Superior temporal gyrus (tissue), 1 donor: ENCODE measurements around the gene LCA5.
"Not testable (repeated sequence)": the region's sequence is repeated elsewhere in the genome, so short reads cannot be mapped to it uniquely, and the experiment has no call there.

Experiments
- DNase-seq: peaks from one replicate; pipeline ENCODE4 v3.0.0-alpha.2; 2016; ENCODE audit errors: extremely low spot score

Gene LCA5

GRCh38 chr6:79538106-79538971 is 1.1 kb upstream of the LCA5 start:
- DNase-seq = peak; percentile 79

DNA sequence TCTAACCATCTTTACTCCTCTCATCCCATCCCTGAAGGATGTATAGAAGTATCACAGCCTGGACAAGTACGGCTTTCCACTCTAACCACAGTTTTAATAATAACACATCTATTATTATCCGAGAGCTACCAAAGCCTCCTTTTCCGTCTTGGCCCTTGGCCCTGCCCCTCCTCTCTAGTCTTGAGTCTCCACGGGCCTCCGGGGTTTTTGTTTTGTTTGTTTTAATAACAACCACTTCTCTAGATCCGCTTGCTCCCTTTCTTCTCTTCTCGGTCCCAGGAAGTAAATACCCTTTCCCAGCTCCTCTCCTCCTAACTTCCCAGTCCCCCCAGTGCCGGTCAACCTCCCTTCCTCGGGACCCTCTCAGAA is 661 bp downstream of the LCA5 start:
- DNase-seq = peak; percentile 62

- DNase-seq = not testable (repeated sequence)
These were observed 7.7 kb downstream of the LCA5 start for GRCh38 chr6:79529567-79529966.

DNA sequence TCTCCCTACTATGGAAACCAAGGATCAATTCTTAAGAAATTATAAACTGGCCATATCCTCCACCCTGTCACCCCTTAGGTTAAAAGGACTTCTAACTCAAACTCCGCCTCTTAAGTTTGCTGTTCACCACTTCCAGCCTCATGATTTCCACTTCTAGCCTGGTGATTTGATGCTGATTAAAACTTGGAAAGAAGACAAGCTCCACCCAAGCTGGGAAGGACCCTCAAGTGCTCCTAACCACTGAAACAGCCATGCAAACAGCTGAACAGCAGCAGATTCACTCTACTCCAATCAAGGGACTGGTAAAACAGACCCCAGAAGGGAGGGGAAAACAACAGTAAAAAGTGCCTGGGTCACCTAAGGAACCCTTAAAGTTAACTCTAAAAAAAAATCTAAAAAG is 10.3 kb downstream of the LCA5 start:
- DNase-seq = no peak

DNA sequence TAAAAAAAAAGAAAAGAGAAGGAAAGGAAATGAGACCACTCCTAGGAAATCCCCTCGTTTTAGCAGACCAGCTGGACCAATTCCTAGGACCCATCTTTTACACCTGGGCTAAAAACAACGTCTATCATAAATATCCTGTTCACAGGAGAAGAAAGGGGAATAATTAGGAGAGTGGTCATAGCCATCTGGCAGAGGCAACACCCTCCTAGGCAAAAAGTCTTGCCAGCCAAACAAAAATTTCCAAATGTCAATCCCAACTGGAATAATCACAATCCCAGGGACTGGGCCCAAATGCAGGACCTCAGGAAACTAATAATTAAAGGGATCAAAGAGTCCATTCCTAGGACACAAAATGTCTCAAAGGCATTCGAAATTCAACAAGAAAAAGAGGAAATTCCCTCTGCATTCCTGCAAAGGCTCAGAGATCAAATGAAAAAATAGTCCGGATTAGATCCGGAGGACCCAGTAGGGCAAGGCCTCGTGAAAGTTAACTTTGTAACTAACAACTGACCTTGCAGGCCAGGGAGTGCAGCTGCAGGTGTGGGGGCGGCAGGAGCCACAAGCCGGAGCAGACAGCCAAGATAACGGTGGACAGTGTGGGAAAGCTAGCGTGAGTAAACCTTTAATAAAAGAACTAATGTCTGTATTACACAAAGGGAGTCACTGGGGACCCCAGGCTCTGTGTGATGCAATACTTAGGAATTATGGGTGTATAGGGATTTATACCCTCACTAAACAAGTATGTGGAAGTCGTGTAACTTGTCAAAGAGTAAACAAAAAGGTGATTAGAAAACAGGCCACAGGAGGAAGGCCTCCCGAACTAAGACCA is 11.7 kb downstream of the LCA5 start:
- DNase-seq = no peak

- DNase-seq = no peak
These were observed 13.2 kb downstream of the LCA5 start for GRCh38 chr6:79524065-79524464.

GRCh38 chr6:79522609-79523008 is 14.6 kb downstream of the LCA5 start:
- DNase-seq = no peak

DNA sequence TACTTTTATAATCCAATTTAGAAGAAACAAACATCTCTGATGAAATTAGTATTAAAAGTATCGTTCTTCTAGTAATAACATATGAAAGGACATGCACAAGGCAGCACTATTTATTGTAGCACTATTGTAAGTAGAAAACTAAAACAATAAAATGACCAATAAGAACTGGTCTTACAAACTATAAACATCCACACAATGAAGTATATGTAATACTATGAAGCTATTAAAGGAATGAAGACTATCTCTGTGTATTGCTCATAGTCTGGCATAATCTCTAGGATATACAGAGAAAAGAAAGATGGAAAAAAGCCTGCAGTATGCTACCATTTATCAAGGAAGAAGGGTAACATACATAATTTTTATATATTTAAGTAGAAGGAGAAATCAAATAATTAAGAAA is 16.7 kb downstream of the LCA5 start:
- no peak for DNase-seq

DNA sequence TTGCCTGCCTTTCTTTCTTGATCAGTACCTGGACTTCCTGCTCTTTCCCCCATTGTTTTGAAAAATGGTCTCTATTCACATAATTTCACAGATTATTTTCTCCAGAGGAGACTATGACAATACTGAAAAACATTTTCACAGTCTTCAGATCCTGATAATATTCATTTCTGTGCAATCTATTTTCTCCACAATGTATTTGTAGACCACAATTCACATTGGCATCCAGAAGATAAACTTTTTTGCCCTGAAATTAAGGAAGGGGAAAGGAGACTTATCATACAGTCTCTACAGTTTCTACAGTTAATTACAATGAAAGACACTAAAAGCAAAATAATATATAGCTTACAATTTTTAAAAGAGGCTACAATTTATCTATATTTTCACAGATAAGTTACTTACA is 18.4 kb downstream of the LCA5 start:
- no peak for DNase-seq

DNA sequence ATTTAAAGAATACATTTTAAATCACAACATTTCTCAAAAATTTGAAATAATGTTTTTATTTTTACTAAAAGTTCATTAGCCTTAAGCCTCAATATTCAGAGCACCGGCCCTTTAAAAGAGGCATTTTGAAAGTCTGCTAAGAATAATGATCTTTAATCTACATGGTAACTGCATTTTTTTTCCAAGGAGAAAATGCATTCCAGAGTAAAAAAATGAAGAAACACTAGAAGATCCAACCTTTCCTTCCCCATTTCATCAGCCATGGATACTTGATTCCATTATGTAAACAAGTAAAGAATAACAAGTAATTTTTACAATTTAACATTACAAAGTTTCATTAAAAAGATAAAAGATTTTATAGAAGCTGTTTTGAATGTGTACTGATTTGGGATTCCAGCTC is 21.8 kb downstream of the LCA5 start:
- no peak for DNase-seq

DNA sequence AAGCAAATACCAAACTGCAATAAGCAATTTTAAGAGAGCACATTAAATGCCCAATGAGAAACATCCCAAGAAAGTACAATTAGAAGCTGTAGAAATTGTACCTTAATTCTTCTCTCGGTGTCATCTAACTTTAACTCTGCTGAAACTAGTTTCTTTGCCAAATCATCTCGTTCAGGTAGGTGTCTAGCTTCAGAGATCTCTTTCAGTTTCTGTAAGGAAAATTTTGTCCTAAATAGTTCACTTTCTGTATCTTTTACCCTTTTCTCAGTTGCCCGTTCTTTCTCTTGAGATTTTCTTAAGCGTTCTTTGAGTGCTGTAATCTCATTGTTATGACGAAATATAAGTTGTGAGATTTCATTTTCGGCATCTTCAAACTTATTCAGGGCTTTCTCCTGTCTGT is 24.1 kb downstream of the LCA5 start:
- DNase-seq = no peak

- no peak for DNase-seq
These were observed 25.2 kb downstream of the LCA5 start for GRCh38 chr6:79512014-79512413.

DNA sequence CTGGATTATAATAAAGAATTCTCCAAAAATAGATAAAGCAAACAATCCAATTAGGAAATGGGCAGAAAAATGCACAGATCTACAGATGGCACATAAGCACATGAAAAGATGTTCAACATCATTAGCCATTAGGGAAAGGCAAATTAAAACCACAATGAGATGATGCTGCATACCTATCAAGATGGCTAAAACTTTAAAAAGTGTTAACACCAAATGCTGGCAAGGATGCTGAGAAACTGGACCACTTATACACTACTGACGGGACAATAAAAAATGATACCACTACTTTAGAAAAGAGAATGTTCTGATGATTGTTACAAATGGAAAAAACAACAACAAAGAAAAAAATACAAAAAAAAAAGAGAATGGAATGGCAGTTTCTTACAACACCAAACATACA is 26.5 kb downstream of the LCA5 start:
- DNase-seq = no peak

GRCh38 chr6:79506251-79506650 is 31.0 kb downstream of the LCA5 start:
- no peak for DNase-seq

- DNase-seq = no peak
These were observed 32.9 kb downstream of the LCA5 start for GRCh38 chr6:79504372-79504771.

- DNase-seq = no peak
These were observed 38.4 kb downstream of the LCA5 start for GRCh38 chr6:79498842-79499241.

DNA sequence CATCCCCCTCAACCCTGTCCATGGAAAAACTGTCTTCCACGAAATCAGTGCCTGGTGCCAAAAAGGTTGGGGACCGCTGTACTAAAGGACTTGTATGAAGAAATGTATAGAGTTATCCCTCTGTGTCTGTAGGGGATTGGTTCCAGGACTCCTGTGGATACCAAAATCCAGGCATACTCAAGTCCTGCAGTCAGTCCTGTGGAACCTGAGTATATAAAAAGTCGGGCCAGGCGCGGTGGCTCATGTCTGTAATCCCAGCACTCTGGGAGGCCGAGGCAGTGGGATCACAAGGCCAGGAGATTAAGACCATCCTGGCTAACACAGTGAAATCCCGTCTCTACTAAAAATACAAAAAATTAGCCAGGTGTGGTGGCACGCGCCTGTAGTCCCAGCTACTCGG is 42.0 kb downstream of the LCA5 start:
- no peak for DNase-seq

- DNase-seq = no peak
These were observed 42.4 kb downstream of the LCA5 start for GRCh38 chr6:79494841-79495240.

DNA sequence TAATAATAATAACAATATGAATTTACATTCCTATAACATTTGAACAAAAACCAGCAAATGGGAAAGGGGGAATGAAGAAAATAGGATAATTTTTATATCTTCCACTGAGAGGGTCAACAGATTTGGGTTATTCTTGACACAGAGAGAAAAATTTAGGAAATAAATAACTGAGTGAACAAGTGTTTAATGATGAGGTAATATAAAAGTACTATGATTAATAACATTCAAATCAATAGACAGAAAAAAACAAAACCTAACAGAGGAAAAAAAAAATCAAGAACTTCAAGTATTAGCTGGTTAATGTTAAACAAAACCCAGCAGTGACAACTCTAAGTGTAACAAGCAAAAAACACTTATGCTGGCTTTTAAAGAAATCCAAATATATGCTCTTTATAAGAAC is 66.5 kb downstream of the LCA5 start:
- no peak for DNase-seq

DNA sequence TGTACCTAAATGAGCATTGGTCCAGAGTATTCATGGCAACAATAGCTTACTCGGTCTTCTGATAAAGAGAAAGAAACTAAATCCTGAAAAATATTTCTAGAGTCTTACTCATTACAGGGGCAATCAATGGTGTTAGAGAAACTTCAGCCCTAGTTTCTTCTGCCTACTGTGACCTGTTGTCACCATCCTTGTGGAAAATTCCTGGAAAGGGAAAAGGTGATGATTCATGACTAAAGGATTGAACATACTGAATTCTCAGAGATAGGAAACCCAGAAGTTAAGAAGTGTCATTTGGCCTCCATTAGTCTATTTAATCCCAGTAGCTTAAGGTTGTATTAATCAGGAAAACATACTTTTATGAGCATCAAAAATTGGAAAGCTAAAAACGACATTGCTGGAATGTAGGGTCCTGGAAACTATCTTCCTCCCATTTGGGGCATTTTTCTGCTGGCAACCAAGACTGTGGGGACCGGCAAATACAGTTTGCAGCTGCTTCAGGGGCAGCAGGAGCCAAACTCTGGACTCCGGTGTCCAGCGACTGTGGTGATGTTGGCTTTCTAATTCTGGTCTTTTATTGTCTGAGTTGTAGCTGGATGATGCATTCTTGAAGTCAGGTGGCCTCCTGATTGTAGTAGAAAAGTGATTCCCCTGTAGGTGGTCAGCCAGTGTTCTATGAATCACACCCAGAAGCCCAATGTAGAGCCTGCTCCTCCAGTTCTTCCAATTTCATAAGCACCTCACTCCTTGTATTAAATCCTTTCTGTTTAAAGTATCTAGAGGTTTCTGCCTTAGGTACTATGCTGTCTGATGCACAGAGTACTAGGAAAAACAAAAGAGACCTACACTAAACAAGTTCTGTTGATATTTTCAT is 67.6 kb downstream of the LCA5 start:
- DNase-seq = no peak

- no peak for DNase-seq
These were observed 68.6 kb downstream of the LCA5 start for GRCh38 chr6:79468587-79468986.

DNA sequence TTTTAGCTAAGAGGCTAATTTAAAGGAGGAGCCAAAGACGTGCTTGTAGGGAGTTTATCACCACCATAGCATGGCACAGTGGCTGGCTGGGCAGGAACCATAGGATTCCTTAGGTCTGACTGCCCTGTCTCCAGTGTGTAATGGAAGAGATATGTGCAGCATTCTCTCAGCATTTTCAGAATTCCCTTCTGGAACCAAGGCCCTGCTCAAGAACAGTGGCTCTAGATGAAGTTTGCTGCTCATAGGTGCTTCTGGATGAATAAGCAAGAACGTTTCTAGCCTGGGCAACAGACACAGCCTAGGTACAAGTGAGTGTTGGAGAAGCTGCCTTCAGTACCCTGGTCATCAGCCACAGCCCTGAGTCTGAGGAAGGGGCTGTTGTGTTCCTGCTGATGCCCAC is 69.1 kb downstream of the LCA5 start:
- no peak for DNase-seq
